MCF 10A (cell line): ENCODE measurements around the gene TNNI3K. TPM values are rescaled to one million over a fixed set of nuclear protein-coding genes. Genes with fewer than 3 reads are reported as not detected.

Source experiments
- BruUV-seq: library from RNA; stranded (reverse); fragments of 400-500 nt; replicated peaks from 2 replicates; lab custom pipeline; 2021; lab: Mats Ljungman, UMichigan
- CTCF ChIA-PET: fragments of 300-600 bp; sonication (Branson Sonifier 250); formaldehyde crosslinking; extraction: SDS; loops from one replicate; lab custom pipeline; 2021; ENCODE audit warnings: antibody characterized with exemption, inconsistent platforms; lab: Yijun Ruan, JAX
- POLR2A ChIA-PET: fragments of 300-600, 350-650 bp; sonication (Branson Sonifier 250); formaldehyde crosslinking; extraction: SDS; loops from one replicate; lab custom pipeline; 2020; ENCODE audit warnings: antibody characterized with exemption, inconsistent platforms; lab: Yijun Ruan, JAX
- DNase-seq: peaks from one replicate; pipeline ENCODE4 v3.0.0-alpha.2; 2018; ENCODE audit not compliant: unreplicated experiment
- H3K27ac Mint-ChIP-seq: one replicate; pipeline ENCODE4 v1.8.0; 2022; ENCODE audit warnings: mild to moderate bottlenecking, low read depth, mixed read lengths; ENCODE audit not compliant: unreplicated experiment
- H3K27me3 Mint-ChIP-seq: one replicate; pipeline ENCODE4 v1.8.0; 2022; ENCODE audit warnings: mixed read lengths; ENCODE audit not compliant: insufficient read depth, unreplicated experiment
- H3K36me3 Mint-ChIP-seq: one replicate; pipeline ENCODE4 v1.8.0; 2022; ENCODE audit warnings: mild to moderate bottlenecking, moderate library complexity, mixed read lengths; ENCODE audit not compliant: insufficient read depth, unreplicated experiment
- H3K4me1 Mint-ChIP-seq: one replicate; pipeline ENCODE4 v1.8.0; 2022; ENCODE audit warnings: mixed read lengths; ENCODE audit not compliant: insufficient read depth, unreplicated experiment
- H3K4me3 Mint-ChIP-seq: one replicate; pipeline ENCODE4 v1.8.0; 2022; ENCODE audit warnings: mild to moderate bottlenecking, moderate library complexity, mixed read lengths; ENCODE audit not compliant: unreplicated experiment
- H3K9me3 Mint-ChIP-seq: one replicate; pipeline ENCODE4 v1.8.0; 2022; ENCODE audit warnings: mixed read lengths; ENCODE audit not compliant: unreplicated experiment
- CTCF ChIP-seq: fragments of 200-600 bp; IDR thresholded peaks from one replicate; pipeline ENCODE4 v1.8.0; 2022; ENCODE audit warnings: antibody characterized with exemption, mild to moderate bottlenecking; ENCODE audit not compliant: unreplicated experiment
- intact Hi-C: fragments of 100-400 bp; cut with micrococcal nuclease; formaldehyde crosslinking; loops from 2 replicates; pipeline ENCODE4 v1.14.1; 2022
- total RNA-seq: library from RNA; stranded (reverse); gene quantifications from 2 replicates; pipeline ENCODE4 v1.2.3, GENCODE V29; 2022

Gene TNNI3K
- total RNA-seq, 1 experiment from 2014 or later, result not detected

DNA sequence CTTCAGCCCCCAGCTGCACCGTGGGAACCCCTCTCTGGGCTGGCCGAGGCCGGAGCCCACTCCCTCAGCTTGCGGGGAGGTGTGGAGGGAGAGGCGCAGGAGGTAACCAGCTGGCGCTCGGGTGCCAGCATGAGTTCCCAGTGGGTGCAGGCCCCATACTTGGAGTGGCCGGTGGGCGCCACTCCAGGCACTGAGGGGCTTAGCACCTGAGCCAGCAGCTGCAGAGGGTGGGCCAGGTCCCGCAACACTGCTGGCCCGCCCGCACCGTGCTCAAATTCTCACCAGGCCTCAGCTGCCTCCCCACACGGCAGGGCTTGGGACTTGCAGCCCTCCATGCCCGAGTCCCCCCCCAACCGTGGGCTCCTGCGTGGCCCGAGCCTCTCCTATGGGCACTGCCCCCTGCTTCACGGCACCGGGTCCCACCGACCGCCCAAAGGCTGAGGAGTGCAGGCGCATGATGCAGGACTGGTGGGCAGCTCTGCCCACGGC is 230.1 kb downstream of the TNNI3K start:
- no peak overlapping the region for H3K27ac Mint-ChIP-seq
- ChIA-PET POLR2A (no interaction called here), CTCF (interaction anchor here (0.6 to 0.8 kb wide), 2 partner anchors 224 to 375 kb away, joined by 3 to 5 read pairs; no protein-coding TSS in a partner anchor)
- peaks cover 5% of the 10 kb centered on the region for H3K27me3 Mint-ChIP-seq
- no TSS peak for BruUV-seq
- intact Hi-C loops, result loop anchor here (5.0 to 10.0 kb wide), 3 partner anchors 220 to 1013 kb away; no protein-coding TSS in a partner anchor
- no peaks in the 10 kb centered on the region for H3K9me3 Mint-ChIP-seq
- DNase-seq, result no peak
- no peak for TF ChIP-seq CTCF
- no peaks in the 10 kb centered on the region for H3K36me3 Mint-ChIP-seq
- no peak overlapping the region for H3K4me3 Mint-ChIP-seq
- H3K4me1 Mint-ChIP-seq, result peaks cover 22% of the 10 kb centered on the region

- Mint-ChIP-seq H3K27me3 (peaks cover 18% of the 10 kb centered on the region), H3K27ac (no peak overlapping the region), H3K4me1 (peaks cover 22% of the 10 kb centered on the region), H3K36me3 (no peaks in the 10 kb centered on the region), H3K4me3 (no peak overlapping the region), H3K9me3 (no peaks in the 10 kb centered on the region)
- TF ChIP-seq CTCF, result no peak
- DNase-seq, result peak; percentile 76
- POLR2A ChIA-PET, result no interaction called here
- BruUV-seq, result no TSS peak
- CTCF ChIA-PET, result interaction anchor here (0.5 to 1.8 kb wide), 16 partner anchors 9 to 1848 kb away, joined by 3 to 7 read pairs (median 3); no protein-coding TSS in a partner anchor
- intact Hi-C loops, result loop anchor here (2.0 to 10.0 kb wide), 4 partner anchors 217 to 1016 kb away; no protein-coding TSS in a partner anchor
Measured at GRCh38 chr1:74467786-74468377, 232.7 kb downstream of the TNNI3K start.

DNA sequence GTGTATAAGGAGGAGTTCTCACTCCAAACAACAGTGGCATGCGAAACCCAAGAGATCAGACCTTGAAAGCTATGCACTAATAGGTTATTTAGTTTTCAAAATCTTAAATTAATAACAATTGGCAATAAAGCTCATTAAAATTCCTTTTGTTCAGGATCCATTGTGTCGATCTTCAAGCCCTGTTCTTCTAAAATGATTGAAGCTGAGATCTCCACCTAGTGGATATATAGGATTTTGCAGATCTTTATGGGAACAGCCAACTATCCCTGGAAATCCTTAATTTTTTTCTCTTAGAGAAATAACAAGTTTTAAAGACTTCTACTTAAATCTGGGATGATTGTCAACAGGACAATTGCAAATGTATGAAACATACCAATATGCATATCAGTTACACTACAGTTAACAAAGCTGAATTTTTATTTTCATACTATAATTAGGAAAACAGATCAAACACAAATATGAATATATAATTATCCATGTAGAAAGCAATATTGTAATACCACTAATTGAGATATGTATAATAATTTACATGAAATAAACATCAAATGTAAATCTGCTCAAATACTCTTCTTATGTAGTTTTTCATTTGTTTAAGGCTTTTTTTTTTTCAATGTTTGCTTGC is 233.9 kb downstream of the TNNI3K start:
- DNase-seq, result peak; percentile 59
- no peak overlapping the region for H3K4me3 Mint-ChIP-seq
- no peak overlapping the region for H3K27ac Mint-ChIP-seq
- no TSS peak for BruUV-seq
- peaks cover 10% of the 10 kb centered on the region for H3K4me1 Mint-ChIP-seq
- ChIA-PET POLR2A (interaction anchor here (0.7 kb wide), 1 partner anchor 757 kb away, joined by 3 read pairs; no protein-coding TSS in a partner anchor), CTCF (interaction anchor here (0.6 to 1.8 kb wide), 14 partner anchors 26 to 850 kb away, joined by 3 to 7 read pairs (median 3); no protein-coding TSS in a partner anchor)
- H3K36me3 Mint-ChIP-seq, result no peaks in the 10 kb centered on the region
- intact Hi-C loops, result loop anchor here (2.0 to 10.0 kb wide), 4 partner anchors 216 to 1017 kb away; no protein-coding TSS in a partner anchor
- H3K9me3 Mint-ChIP-seq, result no peaks in the 10 kb centered on the region
- TF ChIP-seq CTCF, result peak; percentile 67
- H3K27me3 Mint-ChIP-seq, result peaks cover 18% of the 10 kb centered on the region

- H3K27ac Mint-ChIP-seq, result no peak overlapping the region
- peaks cover 7% of the 10 kb centered on the region for H3K4me1 Mint-ChIP-seq
- no peaks in the 10 kb centered on the region for H3K36me3 Mint-ChIP-seq
- ChIA-PET CTCF (interaction anchor here (0.5 to 1.1 kb wide), 6 partner anchors 10 to 1430 kb away, joined by 3 to 7 read pairs (median 3); no protein-coding TSS in a partner anchor), POLR2A (no interaction called here)
- no TSS peak for BruUV-seq
- TF ChIP-seq CTCF, result no peak
- peaks cover 18% of the 10 kb centered on the region for H3K27me3 Mint-ChIP-seq
- H3K9me3 Mint-ChIP-seq, result no peaks in the 10 kb centered on the region
- no peak for DNase-seq
- no peak overlapping the region for H3K4me3 Mint-ChIP-seq
- intact Hi-C loops, result no loop called here
Measured at GRCh38 chr1:74470251-74470650, 235.1 kb downstream of the TNNI3K start.
